LoVo (cell line): ENCODE measurements around the gene SYT8.
"Not testable (repeated sequence)": the region's sequence is repeated elsewhere in the genome, so short reads cannot be mapped to it uniquely, and the experiment has no call there.

ENCODE experiments used
- DNase-seq: peaks from one replicate; pipeline ENCODE4 v3.0.0-alpha.2; 2016; ENCODE audit warnings: low spot score

SYT8 gene

GRCh38 chr11:1834779-1835670, at the start of gene SYT8:
TSS of gene SYT8 (plus strand) at chr11:1834990. CDS start at chr11:1835106, 116 bp downstream.
- DNase-seq = no peak

GRCh38 chr11:1785749-1786413, 48.9 kb upstream of the SYT8 start:
- DNase-seq = no peak

GRCh38 chr11:1786466-1786865, 48.3 kb upstream of the SYT8 start:
- DNase-seq = no peak

GRCh38 chr11:1791912-1792311, 42.9 kb upstream of the SYT8 start:
- DNase-seq = no peak

GRCh38 chr11:1792461-1792860, 42.3 kb upstream of the SYT8 start:
- DNase-seq = no peak

- DNase-seq = no peak
Measured at GRCh38 chr11:1793081-1793480, 41.7 kb upstream of the SYT8 start.

GRCh38 chr11:1796413-1797011, 38.3 kb upstream of the SYT8 start:
- no peak for DNase-seq

- no peak for DNase-seq
Measured at GRCh38 chr11:1797391-1798125, 37.2 kb upstream of the SYT8 start.

- DNase-seq = no peak
Measured at GRCh38 chr11:1803246-1803645, 31.5 kb upstream of the SYT8 start.

- not testable (repeated sequence) for DNase-seq
Measured at GRCh38 chr11:1803835-1804519, 30.8 kb upstream of the SYT8 start.

GRCh38 chr11:1805525-1805924, 29.3 kb upstream of the SYT8 start:
- DNase-seq = no peak

GRCh38 chr11:1807264-1807995, 27.4 kb upstream of the SYT8 start:
- DNase-seq = no peak

- no peak for DNase-seq
Measured at GRCh38 chr11:1810761-1811160, 24.0 kb upstream of the SYT8 start.

- DNase-seq = no peak
Measured at GRCh38 chr11:1812274-1812673, 22.5 kb upstream of the SYT8 start.

GRCh38 chr11:1812801-1813200, 22.0 kb upstream of the SYT8 start:
- DNase-seq = no peak

- DNase-seq = not testable (repeated sequence)
Measured at GRCh38 chr11:1813356-1813755, 21.4 kb upstream of the SYT8 start.

- no peak for DNase-seq
Measured at GRCh38 chr11:1814691-1815090, 20.1 kb upstream of the SYT8 start.

GRCh38 chr11:1815311-1815710, 19.5 kb upstream of the SYT8 start:
- no peak for DNase-seq

- DNase-seq = no peak
Measured at GRCh38 chr11:1815751-1816150, 19.0 kb upstream of the SYT8 start.

- DNase-seq = no peak
Measured at GRCh38 chr11:1817000-1817399, 17.8 kb upstream of the SYT8 start.

GRCh38 chr11:1817511-1817910, 17.3 kb upstream of the SYT8 start:
- no peak for DNase-seq
